CD4-positive, alpha-beta T cell treated with Interleukin-2 at 100 ng/mL for 4 hours (primary cell): ENCODE measurements around the gene ANKDD1A.
A peak's percentile ranks its signal among the peaks of the same experiment; 100 is the strongest.

Source experiments
- DNase-seq: peaks from one replicate; pipeline ENCODE4 v3.0.0-alpha.2; 2020; ENCODE audit warnings: low spot score

The ANKDD1A gene

DNA sequence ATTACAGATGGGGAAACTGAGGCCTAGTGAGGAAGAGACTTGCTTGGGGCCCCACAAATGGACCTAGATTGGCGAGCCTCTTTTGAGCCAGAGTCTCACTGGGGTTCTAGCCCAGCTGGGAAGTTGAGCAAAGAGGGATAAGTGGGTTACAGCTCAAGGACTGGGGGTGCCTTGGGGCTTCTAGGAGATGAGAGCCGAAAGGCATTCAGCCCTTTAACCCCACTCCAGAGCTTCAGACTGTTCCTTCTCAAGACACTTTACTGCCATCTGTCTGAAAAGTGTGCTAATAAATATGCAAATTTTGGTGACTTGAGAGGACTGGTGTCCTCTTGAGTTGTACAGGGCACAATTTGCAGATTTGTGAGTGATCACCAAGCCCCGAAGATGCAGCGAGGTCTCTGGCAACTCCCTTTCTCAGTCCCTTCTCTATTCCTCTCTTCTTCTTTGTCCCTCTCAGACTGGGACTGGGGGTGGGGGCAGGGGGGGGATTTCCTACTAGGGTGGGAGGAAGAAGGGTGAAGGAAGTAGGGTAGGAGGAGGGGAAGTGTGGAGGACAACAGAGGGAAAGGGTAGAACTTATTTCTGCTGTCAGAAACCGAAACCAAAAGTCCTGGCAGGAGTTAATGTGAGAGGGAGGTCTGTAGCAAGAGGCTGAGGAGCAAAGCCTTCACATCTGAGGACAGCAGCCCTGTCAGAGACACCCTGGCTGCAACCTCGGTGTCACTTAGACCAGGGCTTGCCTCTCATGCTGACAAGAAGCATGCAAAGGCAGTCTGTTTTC lies 16.2 kb upstream of the ANKDD1A start:
- peak; percentile 68 for DNase-seq

DNA sequence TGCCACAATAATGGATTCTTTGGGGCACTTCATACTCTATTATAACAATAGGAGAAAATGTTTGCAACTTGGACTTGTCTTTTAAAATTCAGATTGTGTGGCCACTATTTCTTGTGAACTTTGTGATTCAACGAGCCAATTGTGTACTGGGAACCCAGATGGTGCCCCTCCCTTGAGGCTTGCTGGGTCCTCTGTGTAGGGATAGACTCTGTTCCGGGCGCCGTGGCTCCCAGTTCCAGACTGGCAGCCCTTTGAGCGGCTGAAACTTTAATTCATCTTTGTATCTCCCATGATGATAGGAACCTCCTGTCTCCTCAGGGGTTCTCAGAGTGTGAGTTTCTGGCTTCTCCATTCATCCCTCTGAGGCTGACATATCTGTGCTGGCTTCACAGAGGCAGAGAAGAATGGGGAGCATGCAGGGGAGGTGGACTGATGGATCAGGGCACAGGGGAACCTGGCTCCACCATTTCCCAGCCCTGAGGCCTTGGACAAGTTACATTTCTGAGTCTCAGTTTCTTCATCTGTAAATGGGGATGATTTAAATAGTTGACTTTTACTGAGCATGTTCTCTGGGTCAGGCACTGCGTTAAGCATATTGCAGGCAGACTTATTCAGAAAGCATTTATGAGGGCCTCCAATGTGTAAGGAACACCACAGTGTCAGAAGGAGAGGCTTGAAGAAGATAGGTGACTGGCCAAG lies 15.2 kb upstream of the ANKDD1A start:
- no peak for DNase-seq

DNA sequence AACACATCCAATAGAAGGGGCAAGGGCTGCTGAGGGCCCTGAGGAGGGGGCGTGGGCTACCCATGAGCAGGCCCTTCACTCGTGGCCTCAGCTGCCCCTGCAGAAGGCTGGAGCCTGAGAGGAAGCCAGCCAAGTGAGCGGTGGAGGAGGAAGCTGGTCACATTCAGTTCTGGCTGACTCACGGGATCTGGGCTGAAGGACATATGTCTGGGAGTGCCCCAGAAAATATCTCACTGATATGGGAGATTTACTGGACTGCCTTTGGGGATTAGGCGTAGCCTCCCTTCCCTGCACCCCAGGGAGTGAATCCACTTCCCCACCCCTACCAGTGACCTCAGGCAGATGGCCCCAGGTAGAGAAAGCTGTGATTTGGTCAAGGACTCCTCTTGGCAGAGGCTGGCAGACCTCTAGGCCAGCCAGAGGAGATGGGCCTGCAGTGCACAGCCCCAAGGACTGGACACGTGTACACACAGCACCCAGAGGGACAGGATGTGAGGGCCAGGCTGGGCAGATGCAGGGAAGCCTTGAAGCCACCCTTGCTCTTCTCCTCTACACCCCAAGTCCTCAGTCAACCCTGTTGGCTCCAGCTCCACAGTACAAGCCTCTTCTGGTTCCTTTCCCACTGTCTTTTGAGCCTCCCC lies 14.2 kb upstream of the ANKDD1A start:
- no peak for DNase-seq

DNA sequence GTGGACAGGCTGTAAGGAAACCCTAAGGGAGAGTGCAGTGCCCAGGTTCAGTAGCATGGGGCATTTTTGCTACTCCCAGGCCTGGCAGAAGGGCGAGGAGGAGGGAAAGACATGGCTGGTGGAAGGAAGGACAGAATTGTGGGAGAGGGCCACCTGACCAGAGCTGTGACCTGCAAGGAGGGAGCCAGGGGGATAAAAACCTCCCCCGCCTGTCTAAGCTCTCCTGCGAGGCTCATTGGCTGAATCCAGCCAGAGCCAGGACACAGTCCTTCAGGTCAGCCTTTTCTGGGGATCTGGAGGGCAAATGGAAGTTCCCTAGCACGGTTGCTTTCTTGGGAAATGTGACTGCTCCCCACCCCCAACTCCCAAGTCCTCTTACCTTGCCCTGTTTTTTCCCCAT lies 13.3 kb upstream of the ANKDD1A start:
- DNase-seq = no peak

DNA sequence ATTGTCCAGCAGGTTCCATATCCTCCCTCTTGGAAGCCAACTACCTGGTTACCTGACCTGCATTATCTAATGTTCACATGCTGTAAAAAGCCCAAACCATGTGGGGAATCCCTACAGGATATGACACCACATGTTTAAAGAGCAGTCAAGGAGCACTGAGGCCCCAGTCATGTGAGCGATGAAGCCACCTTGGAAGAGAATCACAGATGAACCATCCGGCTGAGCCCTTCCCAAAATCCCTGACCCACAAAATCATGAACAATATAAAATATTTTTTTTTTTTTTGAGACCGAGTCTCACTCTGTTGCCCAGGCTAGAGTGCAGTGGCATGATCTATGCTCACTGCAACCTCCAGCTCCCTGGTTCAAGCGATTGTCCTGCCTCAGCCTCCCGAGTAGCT lies 10.6 kb upstream of the ANKDD1A start:
- DNase-seq = no peak

DNA sequence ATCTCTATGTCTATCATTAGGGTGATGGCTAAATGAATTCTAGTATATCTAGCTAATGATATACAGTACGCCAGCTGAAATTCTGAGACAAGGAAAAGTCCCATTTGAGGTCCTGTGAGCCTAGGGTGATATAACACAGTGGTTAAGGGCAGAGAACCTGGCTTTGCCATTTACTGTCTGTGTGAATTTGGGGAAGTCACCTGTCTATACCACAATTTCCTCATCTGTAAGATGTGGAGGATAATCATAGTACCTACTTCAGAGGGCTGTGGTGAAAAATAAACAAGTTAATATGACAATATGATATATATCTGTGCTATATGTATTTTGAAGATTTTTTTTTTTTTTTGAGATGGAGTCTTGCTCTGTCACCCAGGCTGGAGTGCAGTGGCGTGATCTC lies 9.8 kb upstream of the ANKDD1A start:
- peak; percentile 73 for DNase-seq

DNA sequence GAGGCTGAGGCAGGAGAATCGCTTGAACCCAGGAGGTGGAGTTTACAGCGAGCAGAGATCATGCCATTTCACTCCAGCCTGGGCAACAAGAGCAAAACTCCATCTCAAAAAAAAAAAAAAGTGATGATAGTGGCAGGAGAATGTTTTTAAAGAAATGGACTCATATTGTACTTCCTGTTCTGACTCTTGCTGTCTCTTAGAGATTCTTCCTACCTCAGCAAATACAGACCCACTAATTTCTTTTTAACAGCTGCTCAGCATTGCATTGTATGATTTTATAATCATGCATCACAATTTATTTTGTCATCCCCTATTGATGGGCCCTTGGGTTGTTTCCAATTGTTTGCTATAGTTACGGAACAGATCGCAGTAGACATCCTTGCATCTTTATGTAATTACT lies 8.8 kb upstream of the ANKDD1A start:
- no peak for DNase-seq

DNA sequence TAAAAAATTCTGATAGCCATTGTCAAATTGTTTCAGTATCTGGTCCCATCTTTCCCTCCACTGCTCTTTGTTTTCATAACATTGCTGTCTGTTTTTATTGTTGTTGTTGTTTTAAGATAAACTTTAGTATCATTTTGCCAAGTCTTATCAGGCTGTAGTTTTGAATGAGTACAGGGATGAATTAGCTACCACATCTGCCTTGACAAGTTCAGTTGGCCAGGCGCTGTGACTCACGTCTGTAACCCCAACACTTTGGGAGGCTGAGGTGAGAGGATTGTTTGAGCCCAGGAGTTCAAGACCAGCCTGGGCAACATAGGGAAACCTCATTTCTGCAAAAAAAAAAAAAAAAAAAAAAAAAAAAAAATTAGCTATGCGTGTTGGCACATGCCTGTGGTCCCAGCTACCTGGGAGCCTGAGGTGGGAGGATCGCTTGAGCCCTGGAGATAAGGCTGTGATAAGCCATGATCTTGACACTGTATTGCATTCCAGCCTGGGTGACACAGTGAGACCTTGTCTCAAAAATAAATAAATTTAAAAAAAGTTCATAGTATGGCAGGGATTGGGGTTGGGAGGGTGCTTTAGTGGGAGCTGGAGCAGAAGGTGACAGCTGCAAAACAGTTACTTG lies 8.3 kb upstream of the ANKDD1A start:
- no peak for DNase-seq

DNA sequence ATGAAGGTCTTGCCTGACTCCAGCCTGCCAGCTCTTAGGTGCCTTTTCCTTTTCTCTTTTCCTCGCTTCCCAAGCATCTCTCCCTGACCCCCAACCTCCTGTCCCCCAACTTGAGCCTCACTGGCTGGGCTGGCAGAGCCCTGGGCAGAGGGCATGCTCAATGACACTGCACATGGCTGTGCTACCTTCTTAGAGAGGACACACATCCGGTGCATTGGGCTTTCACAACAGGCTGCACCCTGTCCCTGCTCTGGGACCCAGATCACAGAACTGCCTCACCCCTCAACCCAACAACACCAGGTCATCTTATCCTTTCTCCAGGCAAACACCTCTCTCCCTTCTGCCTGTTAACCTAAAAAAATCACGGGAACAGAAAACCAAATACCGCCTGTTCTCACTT lies 7.5 kb upstream of the ANKDD1A start:
- DNase-seq = no peak

DNA sequence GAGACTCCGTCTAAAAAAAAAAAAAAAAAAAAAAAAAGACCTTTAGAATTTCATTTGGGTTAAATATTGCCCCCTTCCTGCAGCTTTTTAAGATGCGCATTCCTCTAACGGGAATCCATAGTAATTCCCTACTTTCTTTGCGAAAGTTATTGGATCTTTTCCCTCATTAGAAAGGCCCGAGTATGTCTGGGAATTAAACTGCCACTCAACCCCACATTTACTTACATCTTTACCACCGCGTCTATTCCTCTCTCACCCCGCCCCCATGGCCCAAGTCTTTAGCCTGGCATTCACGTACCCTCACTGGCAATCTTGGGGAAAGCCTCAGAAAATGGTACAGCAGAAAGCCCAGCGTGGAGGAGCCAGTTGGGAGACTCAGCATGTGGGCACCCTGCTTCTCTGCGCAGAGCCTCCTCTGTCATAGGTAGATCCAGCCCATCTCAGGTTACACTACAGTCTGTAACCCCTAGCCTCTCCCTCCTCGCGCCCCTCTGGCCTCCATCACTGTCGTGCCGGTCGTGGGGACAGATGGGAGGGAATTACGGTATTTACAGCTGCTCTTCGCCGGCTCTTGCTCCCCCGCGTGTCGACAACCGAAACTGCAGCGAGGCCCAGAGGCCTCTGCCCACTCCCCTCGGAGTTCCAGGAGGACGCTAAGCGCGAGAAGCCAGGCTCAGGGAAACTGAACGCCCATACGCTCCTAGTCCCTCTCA lies 6.4 kb upstream of the ANKDD1A start:
- DNase-seq = peak; percentile 78

DNA sequence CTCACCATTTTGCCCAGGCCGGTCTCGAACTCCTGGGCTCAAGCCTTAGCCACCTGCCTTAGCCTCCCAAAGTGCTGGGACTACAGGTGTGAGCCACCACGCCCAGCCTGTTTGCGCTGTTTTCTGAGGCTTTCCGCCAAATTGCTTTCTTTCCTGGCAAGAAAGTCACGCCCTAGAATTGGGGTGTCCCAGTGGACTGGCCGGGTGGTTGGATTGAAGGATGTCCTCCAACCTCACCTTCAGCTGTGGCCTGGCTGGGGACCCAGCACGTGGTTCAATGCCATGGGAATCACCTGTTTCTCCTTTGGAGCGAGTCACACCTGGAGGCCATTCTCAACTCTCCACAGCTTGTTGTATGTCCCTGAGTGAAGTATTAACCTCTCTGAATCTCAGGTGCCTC lies 5.8 kb upstream of the ANKDD1A start:
- no peak for DNase-seq

DNA sequence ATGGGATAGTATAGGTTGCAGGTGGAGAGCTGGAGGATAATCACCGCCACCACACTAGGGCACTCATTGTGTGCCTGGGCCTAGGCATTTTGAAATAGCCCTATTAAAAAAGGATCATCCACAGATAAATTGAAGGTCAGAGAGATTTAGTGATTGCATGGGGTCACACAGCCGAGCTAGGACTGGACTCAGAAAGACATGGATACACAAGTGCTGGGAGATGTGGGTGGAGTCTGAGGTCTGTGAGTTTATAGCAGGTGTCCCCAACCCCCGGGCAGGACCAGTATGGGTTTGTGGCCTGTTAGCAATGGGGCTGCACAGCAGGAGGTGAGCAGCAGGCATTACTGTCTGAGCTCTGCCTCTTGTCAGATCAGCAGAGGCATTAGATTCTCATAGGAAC lies 5.3 kb upstream of the ANKDD1A start:
- no peak for DNase-seq

DNA sequence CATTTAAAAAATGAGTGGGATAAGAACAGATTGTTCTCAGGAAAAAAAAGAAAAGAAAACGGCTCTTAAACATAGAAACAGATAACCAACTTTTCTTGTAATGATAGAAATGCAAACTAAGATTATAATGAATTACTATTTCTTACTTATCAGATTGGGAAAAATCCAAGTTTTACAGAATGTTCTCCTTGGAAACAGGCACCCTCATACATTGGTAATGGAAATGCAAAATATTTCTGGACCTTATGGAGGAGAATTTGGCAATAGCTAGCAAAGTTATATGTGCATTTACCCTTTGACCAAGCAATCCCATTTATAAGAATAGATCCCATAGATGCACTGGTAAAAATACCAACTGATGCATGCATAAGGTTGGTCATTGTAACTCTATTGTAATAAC lies 3.7 kb upstream of the ANKDD1A start:
- no peak for DNase-seq

DNA sequence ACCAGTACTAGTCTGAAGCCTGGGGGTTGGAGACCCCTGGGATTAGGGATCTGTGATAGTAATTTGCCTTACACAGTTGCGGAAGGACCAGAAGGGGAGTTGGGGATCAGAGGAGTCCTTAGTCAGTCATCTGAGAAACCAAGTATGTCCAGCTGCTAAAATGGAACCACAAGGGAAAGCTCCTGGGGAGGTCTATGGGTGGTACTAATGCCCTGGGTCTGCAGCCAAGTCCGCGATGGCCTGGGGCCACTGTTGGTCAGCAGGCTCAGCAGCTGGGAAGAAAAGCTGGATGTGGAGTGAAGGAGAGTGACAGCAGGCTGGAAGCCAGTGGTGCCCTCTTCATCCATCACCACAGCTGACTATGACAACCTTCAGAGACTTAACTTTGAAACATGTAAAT lies 2.2 kb upstream of the ANKDD1A start:
- DNase-seq = no peak

DNA sequence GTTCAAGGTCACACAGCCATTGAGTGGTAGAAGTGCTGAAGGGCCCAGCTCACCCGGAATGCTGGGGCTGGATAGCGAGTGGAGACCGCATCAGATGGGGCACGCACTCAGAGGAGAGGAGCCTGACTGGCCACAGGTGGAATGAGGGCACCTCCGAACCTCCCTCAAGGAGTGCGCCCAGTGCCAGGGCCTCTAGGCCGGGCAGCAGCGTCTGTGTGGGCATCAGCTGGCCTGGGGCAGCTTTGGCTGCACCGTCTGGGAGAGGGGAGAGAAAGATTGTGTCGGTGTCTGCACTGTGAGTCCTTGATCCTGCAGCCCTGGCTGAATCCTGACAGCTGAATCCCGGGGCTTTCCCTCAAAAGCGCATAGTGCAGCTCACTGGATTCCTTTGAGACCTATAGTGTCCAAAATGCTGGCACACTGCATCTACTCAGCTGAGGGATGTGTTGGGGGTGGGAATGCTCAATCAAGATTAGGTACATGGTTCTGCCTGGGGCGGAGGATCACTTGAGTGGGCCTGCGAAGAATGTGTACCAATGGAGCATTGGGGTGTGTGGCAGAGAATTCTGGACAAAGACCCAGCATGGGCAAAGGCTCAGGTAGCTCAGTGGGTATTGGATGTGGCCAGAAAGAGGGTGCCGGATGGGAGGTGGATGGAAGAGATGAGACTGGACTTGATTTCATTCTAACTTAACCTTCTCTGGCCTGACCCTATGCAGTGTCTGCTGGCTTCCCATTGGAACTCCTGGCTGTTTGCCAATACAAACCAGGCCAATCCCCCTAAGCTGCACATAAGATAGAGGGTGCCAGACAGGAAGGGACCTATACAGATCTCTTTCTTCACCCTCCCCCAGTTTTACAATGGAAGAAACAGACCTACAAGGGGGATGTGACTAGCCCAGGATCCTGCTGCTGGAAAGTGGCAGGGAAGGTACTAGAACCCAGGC lies 950 bp downstream of the ANKDD1A start:
- no peak for DNase-seq

DNA sequence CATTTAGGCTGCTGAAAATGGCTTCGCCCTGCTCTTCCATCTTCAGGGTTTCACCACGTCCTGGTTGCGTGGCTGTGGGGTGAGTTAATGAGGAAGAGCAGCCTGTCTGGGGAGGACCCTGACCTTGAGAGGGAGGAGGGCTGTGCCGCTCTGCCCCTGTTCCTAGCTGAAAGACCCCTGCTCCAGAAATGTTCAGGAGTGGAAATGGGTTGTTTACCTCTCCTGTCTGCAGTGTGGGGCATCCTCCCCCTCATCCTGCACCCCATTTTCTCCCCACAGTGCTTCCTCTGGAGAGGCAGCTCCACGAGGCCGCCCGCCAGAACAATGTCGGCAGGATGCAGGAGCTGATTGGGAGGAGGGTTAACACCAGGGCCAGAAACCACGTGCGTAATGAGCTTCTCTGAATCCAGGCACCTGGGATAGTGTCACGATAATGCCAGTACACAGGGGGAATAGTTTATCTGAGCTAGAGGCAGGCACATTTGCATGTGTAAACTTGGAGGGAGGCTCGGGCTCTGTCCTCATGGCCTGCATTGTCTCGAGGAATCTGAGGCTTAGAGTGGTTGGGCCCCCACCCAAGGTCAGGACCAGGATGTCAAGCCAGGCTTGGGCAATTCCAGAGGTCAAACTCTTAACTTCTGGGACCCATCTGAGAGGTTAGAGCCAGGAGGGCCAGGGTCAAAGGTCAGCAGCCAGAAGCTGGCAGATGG lies 4.0 kb downstream of the ANKDD1A start:
- DNase-seq = no peak

DNA sequence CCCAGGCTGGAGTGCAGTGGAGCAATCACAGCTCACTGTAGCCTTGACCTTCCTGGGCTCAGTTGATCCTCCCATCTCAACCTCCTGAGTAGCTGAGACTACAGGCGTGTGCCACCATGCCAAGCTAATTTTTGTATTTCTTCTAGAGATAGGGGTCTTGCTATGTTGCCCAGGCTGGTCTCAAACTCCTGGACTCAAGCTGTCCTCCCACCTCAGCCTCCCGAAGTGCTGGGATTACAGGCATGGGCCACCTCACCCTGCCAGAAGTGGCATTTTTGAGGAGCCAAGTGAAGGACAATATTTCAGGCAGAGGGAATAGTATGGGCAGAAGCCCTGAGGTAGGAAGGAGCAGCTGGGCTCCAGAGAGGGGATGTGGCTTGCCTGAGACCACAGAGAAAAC lies 4.7 kb downstream of the ANKDD1A start:
- no peak for DNase-seq

DNA sequence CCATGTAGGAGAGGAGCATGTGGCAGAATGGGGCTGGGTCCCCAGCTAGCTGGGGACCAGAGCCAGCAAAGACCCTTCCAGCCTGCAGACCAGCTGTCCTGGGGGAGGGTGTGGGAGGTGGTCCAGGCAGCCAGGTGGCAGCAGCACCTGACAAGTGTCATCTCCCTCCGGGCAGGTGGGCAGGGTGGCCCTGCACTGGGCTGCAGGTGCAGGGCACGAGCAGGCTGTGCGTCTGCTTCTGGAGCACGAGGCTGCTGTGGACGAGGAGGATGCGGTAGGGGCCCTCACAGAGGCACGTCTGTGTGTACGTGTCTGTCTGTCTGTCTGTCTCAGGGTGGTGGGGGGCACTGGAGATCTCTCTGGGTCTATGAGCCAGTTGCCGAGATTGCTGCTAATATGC lies 5.5 kb downstream of the ANKDD1A start:
- DNase-seq = no peak

DNA sequence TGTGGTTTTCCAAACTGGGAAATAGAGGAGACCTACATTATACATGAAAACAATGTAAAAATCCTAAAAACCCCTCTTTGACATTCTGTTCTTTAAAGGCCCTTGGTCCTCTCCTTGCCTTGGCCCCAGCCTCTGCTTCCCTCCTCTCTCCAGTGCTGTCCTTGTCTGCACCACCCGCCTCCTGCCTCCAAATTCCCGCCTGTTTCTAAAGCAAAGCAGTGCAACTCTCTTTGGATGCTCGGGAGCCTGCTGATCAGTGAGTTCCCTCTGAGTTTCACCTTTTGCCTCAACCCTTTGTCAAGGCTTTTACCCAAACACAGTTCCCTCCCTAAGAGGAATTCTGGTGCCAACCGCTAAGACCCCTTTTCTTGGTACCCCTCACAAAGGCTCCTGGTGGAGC lies 8.0 kb downstream of the ANKDD1A start:
- DNase-seq = no peak

DNA sequence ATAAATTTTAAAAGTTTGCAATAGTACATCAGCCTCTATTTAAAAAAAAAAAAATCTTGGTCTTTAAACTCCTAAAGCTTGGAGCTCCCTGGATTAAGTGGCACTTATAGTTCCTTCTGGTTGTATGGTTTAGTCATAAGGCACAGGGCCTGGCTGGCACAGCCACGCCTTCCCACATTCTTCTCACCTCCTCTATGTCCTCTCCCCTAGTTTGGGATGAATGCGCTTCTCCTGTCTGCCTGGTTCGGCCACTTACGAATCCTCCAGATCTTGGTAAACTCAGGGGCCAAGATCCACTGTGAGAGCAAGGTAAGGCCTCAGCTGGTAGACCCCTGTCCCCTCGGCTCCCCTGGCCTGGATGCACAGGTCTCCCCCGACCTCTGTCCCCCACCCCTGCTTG lies 10.0 kb downstream of the ANKDD1A start:
- no peak for DNase-seq
